GM12872 (cell line): Measurements from ENCODE around the gene IFNA5.

Experiments used
- CTCF ChIP-seq: IDR thresholded peaks from 3 replicates; pipeline ENCODE4 v1.5.1; 2011; ENCODE audit warnings: low read depth, mild to moderate bottlenecking, low read length, moderate library complexity; ENCODE audit not compliant: insufficient read depth

Gene IFNA5

GRCh38 chr9:21305213-21305612 is at the start of gene IFNA5:
Gene IFNA5, minus strand, starts transcription at chr9:21305313. Its CDS starts 57 bp downstream, at chr9:21305256.
- TF ChIP-seq CTCF: no peak

GRCh38 chr9:21350787-21351186 is 45.7 kb upstream of the IFNA5 start, which contains the start of gene IFNA6:
Gene IFNA6, minus strand, starts transcription at chr9:21350887. Its CDS starts 0 bp downstream, at chr9:21350887.
- TF ChIP-seq CTCF: no peak

GRCh38 chr9:21348430-21348970 is 43.4 kb upstream of the IFNA5 start:
- no peak for TF ChIP-seq CTCF

- TF ChIP-seq CTCF: no peak
Observed at GRCh38 chr9:21340735-21341134, 35.6 kb upstream of the IFNA5 start.

GRCh38 chr9:21336457-21336856 is 31.3 kb upstream of the IFNA5 start:
- 0 out of 3 replicates have a peak, but pooled peaks have one; percentile 9 for TF ChIP-seq CTCF

GRCh38 chr9:21334701-21335632 is 29.9 kb upstream of the IFNA5 start, which contains the start of gene KLHL9:
Gene KLHL9, minus strand, starts transcription at chr9:21335404. Its CDS starts 545 bp downstream, at chr9:21334859.
- no peak for TF ChIP-seq CTCF

GRCh38 chr9:21333226-21333625 is 28.1 kb upstream of the IFNA5 start:
- no peak for TF ChIP-seq CTCF
